ENCODE measurements around the gene KLHL8.
A peak's percentile ranks its signal among the peaks of the same experiment; 100 is the strongest.

KLHL8 gene

DNA sequence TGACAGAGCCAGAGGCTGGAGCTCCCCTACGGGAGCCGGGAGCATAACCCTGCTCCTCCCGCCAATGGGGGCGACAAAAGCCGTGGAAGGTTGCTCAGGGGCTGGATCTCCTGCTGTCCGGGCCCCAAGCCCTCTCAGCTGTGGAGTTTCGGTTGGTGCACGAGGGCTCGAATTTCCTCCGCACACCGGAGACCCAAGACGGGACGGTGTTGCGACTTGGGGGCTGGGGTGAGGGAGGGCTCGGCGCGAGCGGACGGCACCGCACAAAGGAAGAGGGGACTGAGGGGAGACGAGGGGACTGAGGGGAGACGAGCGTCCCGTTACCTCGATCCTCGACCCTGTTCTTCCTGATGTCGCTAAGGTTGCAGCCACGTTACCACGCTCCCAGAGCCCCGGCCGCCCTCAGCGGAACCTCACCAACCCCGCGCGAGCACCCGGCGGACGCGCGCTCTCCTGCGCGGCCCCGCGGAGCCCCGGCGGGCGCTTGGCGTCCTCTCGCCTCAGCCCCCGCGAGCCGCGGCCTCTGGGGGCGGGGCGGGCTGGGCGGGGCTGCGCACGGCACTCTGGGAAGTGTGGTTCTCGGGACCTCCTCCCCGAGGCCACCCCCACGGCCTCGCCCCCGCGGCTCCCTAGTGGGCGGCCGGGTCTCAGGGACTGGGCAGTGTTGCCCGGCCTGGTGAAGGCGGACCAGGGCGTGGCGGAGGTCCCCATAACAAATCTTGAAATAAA, at the start of gene KLHL8:
Gene KLHL8 (minus strand): TSS at position 525 of the 729 bp plus-strand sequence. CDS start 25,079 bp downstream, outside the sequence.
- DNase-seq = peak; percentile 30

DNA sequence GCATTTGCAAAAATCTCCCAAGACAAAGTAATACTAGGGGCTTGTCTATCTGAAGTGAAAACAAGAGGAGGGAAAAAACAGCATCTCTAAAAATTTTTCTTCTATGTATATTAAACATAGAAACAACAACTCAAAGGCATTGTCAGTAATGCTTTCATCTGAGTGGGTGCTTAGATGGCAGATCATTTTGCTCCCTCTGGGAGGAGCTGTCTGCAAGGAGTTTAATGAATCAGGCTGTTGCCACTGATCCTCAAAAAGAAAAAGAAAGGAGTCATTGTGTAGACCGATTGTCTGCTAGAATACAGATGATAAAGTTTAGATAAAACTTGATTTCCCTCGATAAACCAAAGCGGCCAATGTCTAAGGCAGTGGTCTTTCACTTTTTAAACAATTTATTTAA, 49.7 kb upstream of the KLHL8 start:
- DNase-seq = no peak

DNA sequence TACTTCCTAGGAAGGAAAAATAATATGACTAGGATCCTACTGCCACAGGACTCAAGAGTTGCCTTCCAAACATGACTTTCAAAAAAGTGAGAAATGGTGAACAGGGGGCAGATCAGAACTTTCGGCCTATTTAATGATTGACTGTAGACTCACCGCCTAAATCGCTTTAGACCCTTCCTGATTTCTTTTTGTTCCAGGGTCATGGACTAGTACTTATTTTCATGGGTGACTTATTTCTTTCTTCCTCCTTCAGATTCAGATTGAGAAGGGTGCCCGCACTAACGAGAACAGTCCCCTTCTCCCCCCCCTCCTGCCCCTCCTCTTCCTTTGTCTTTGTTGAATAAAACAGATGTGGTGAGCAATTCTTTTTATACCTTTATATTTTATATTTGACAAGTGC, 48.0 kb upstream of the KLHL8 start:
- DNase-seq = no peak

DNA sequence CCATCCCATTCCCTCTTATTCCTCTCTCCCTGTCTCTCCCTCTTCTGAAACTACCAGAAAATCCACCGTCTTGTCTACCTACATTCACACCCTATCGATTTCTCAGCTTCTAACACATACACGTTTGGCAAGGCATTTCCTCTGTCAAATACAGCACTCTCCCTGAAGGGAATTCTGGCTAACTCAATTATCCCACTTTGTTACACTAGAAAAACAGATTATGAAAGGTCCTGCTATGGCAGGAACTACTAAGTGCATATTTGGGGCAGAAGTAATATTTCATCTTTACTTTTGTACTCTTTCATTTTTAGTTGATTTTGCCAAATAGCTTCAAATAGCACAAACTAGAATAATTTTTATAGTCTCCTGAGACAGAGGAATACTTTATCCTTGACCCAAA, 46.6 kb upstream of the KLHL8 start:
- DNase-seq = no peak

DNA sequence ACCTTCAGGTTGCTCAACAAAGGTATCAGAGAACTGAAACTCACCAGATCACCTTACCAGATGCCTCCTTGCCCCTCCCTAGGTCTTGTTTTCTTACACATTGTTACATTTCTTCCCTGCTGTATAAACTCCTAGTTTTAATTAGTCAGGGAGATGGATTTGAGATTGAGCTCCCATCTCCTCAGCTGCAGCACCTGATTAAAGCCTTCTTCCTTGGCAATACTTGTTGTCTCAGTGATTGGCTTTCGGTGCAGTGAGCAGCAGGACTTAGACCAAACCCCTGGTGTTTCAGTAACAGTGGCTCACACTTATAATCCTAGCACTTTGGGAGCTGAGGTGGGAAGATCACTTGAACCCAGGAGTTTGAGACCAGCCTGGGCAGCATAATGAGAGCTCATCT, 42.5 kb upstream of the KLHL8 start:
- DNase-seq = no peak

DNA sequence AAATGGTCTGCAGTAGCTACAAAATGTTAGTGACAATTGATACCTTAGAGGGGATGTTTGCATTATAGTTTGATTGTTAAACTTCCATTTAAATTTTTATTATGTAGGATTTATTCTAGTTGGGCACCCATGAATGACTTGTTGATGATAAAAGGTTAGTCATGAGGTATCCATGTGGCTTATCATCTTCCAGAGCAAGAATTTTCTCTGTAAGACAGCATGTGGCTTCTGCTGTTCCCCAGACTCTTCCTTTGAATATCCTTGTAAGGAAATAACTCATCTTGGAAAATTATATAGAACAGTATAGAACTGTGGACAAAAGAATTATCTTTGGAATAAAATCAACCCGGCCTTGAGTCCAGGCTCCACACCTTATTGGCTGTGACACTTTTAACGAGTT, 40.1 kb upstream of the KLHL8 start:
- DNase-seq = no peak

DNA sequence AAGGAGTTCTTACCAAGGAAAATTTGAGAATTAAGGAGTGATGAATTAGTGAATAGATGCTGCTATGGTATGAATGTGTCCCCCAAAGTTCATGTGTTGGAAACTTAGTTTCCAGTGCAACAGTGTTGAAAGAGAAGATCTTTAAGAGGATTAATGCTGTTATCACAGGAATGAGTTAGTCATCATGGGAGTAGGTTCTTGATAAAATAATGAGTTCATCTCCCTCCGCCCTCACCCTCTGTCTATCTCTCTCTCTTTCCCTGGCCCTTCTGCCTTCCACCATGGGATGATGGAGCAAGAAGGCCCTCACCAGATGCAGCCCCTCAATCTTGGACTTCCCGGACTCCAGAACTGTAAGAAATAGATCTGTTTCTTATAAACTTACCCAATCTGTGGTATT, 38.3 kb upstream of the KLHL8 start:
- DNase-seq = no peak

DNA sequence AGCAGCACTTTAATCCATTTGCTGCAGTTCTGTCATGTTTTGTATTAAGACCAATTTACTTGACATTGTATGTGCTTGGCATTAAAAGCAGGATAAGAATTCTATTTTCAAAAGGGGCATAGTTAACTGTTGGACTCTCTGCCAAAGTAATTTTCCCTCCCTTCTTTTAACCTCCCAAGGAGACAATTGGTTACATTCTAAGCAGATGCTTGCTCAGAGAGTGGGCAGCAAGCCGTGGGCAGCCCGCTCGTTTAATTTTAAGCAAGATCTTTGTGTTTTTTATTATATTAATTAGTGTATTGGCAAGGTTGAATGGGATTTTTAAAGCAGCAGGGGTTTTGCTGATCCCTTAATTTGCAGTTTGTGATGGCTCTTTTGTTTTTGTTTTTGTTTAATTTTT, 37.1 kb upstream of the KLHL8 start:
- DNase-seq = no peak

DNA sequence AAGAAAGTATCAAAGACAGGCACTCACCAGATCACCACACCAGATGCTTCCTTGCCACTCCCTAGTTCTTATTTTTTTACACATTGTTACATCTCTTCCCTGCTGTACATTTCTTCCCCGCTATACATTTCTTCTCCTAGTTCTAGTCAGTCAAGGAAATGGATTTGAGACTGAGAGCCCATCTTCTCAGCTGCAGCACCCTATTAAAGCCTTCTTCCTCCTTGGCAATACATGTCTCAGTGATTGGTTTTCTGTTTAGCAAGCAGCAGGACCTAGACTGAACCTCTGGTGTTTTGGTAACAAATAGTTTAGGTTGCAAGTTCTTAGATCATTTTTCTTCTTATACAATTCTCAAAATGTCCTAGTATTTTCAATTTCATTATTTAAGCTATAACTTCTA, 35.3 kb upstream of the KLHL8 start:
- no peak for DNase-seq

DNA sequence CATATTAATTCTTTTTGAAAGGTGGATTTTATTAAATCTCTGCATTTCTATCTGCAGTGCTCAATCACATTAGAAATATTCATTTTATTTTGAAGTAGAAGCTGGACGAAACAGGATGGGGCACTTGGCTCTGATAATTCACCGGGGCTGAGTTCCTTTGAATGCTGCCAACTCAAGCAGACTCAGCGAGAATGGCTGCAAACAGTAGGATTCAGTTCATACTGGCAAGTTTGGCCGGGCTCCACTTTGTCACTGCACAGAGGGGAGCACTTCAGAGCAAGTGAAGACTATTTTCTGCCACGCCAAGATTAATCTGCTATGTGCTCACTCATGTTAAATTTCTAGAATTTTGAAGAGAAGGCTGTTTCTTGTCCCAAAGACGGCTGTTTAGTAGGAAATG, 30.7 kb upstream of the KLHL8 start:
- DNase-seq = no peak

DNA sequence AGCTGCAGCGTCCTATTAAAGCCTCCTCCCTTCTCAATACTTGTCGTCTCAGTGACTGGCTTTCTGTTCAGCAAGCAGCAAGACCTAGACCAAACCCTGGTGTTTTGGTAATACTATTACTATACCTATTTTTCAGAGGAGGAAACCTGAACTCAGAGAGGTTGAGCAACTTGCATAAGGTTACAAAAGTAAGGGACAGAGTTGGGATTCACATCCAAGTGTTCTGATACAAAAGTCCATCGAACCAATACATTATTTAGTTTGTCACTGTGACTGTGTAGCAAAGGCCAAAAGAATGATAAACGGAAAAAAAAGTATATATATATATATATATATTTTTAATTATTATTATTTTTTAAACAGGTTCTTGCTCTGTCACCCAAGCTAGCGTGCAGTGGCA, 29.9 kb upstream of the KLHL8 start:
- DNase-seq = no peak

DNA sequence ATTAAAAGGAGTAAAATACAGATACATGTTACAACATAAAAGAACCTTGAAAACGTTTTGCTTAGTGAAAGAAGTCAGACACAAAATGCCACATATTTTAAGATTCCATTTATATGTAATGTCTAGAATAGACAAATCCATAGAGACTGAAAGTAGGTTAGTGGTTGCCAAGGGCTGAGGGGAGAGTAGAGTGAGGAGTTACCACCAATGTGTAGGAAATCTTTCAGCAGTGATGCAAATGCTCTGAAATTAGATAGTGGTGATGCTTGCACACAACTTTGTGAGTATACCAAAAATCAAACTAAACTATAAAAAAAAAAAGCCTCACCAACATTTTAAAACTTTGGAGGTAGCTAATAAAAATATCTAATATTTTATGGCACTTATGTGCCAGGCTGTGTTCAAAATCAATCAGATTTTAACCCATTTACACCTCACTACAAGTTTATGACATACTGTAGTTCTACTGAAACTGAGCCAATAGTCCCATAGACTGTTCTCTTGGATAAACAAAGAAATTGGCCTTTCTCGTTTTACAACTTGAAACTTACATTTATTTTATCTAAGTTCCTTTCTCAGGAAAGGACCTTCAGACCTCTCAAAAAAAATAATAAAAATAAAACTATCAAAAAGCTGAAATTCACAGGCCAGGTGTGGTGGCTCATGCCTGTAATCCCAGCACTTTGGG, 29.1 kb upstream of the KLHL8 start:
- no peak for DNase-seq

DNA sequence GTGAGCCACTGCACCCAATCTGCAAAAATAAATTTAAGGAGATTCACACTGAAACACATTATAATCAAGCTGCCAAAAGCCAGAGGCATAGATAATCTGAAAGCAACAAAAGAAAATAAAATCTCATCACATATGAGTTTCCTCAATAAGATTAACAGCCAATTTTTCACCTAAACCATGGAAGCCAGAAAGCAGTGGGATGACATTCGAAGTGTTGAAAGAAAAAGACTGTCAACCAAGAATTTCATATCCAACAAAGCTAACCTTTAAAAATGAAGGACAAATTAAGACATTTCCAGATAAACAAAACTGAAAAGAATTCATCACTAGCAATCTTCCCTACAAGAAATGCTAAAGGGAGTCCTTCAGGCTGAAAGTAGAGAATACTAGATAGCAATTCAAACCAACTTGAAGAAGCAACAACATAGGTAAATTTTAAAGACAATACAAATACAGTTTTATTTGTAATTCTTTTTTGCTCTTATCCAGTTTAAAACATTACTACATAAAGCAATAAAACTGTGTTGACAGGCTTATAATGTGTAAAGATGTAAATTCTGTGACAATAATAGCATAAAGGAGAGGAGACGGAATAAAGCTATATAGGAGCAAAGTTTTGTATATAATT, 23.1 kb upstream of the KLHL8 start:
- no peak for DNase-seq

DNA sequence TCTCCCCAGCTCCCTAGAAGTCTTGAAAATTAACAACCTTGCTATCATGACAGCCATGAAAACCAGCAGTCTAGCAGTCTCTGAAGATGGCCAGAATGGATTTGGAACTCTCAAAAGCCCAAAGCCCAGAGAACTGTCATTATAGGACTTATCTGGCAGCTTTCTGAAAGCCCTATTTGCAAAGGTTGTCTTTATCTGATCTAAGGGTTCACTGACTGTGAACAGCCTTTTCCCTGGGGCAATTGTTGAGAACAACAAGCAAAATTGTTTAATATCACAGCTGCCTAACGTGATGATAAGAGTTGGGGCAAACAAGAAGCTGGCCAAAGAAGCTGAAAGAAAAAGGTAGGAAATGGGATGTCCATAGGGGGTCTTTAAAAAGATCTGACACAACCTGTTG, 20.9 kb upstream of the KLHL8 start:
- DNase-seq = no peak

DNA sequence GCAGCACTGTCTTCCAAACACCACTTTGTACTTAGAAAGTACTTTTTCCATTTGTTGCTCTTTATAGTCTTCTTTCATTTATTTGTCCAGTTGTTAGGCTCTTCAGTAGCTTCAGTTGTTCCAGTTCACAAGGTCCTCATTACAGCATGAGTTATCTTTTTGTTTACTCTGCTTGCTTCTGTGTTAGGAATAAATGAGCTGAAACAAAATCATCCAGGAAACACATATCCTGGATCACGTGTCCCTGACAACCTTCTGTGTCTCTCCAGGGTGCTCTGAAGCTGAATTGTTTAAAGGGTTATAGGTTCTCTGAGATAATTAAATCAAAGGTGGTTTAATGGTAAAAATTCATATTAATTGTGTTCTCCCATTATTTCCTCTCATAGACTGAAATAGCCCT, 19.9 kb upstream of the KLHL8 start:
- DNase-seq = peak; percentile 59

DNA sequence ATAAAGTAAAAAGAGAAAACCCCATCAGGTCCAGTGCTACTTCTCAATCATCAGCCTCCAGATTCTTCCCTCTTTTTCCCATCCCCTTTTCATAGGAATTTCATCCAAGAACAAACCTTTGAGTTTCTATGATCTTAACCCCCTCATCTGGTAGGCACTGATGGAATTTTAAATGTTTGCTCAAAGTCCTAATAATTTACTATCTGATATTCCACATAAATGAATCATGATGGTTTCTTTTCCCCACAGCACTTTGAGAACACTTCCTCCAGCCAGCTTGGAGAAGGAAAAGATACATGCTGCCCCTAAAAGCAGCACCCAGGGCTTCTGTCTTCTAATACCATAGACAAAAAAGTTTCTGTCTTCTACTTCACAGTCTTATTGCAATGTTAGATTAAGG, 19.4 kb upstream of the KLHL8 start:
- no peak for DNase-seq

DNA sequence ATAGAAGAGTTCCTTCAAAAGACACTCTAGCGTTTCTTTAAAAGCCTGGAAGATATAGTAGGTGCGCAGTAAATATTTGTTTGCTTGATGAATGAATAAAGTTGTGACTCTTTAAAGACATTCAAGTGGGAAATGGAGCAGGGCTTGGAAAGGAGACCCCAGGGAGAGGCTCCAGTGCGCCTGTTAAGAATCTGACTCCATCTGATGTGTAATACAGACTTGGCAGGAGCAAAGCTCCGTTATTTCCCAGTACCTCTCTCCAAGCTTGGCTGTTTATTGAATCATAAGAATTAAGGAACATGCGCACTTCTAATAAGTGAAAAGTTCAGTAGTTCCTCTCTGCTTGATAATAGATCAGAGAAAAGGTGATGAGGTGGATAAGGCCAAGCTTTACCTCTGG, 18.8 kb upstream of the KLHL8 start:
- DNase-seq = no peak

DNA sequence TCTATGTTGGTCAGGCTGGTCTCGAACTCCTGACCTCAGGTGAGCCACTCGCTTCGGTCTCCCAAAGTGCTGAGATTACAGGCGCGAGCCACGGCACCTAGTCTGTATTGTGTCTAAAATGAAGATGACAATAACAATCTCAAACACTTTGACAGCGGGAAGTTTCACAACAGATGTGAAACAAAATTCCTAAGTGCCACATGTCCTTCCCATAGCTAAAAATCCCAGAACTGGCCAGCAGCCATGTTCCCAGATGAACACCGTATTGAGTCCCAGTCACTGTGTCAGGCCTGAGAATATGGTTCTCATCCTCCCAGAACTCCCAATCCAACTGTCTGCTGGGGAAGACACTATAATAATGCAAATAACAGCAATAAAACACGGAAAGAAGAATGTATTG, 16.4 kb upstream of the KLHL8 start:
- DNase-seq = no peak

DNA sequence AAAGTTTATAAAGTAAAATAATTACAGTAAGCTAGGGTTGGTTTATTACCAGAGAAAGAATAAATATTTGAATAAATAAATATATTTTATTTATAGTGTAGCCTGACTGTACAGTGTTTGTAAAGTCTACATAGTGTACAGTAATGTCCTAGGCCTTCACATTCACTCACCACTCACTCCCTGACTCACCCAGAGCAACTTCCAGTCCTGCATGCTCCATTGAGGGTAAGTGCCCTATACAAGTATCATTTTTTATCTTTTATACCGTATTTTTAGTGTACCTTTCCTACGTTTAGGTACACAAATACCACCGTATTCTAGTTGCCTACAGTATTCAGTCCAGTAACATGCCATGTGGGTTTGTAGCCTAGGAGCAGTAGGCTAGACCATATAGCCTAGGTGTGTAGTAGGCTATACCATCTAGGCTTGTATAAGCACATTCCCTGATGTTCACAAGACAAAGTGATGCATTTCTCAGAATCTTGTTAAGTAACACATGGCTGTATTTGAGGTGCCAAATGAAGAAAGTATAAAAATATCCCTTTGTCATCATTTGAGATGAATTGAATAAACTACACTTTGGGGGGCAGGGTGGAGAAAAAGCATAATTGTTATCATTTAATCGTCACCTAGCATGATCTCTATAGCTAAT, 14.7 kb upstream of the KLHL8 start:
- no peak for DNase-seq

DNA sequence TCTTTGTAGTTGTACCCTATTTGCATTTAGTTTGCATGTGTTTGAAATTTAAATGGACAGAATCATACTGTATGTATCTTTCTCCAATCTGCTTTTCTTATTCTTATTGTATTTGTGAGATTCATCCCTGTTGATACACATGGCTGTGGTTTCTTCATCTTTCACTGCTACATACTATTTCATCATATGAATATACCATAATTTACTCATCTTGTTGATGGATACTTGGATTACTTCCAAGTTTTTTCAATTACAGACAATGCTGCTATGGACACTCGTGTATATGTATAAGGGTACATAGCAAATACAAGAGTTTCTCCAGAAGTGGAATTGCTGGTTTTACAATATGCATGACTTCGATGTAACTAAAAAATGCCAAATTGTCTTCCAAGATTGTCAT, 11.8 kb upstream of the KLHL8 start:
- DNase-seq = no peak

DNA sequence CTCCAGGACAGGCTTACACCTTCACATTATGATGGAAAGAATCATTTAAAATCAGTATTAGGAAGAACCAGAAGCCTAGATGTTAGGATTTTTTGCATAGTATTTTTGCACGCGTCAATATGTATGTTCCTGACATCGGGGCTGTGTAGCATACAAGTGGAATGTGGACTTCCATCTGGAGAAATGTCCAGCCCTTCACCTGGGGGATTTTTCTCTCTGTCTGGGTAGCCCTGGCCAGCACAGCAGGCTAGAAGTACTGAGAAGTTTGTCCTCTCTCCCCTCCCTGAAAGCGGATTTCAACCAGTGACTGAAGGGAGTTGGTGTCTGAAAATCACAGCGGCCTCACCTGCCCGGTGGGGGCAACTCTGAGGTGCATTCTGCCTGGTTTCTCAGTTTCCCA, 10.4 kb upstream of the KLHL8 start:
- no peak for DNase-seq

DNA sequence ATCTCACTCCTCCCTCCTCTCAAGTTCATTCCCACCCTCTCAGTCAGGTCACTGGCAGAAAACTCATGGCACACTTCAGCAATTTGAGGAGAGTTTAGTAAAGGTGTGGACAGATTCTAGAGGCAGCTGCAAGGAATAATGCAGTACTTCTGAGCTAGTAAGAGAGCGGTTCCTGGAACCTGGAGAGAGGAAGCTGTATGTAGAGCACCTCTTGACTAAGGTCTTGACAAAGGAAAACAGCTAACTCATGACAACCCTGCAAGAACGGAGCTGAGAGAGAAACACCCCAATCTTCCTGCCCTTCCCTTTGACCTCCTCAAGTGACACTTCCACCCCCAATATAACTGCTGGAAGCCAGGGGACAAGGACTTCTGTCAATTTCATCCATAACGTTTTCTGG, 9.6 kb upstream of the KLHL8 start:
- DNase-seq = no peak

DNA sequence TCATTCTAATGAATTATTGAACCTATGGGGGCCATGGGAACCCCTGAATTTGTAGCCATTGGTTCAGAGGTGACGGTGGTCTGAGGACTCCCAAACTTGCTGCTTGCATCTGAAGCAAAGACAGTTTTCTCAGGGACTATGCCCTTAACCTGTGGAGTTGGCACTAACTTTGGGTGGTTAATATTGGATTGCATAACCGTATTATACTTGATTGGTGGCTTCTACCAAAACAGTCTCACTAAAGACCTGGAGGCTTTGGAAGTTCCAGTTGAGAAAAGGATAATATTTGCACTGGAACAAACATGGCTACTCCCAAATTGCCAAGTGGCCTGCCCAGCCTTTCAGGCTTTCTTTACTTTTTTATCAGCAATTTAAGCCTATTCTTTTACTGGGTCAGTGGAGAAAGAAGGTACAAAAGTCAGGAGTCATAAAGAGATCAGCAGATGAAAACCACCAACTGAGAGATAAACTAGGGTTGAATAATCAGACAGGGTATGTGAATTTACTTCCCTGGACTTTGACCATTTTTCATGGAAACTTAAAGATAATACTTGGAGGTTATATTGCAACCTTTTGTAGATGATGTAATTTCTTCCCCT, 7.9 kb upstream of the KLHL8 start:
- no peak for DNase-seq

DNA sequence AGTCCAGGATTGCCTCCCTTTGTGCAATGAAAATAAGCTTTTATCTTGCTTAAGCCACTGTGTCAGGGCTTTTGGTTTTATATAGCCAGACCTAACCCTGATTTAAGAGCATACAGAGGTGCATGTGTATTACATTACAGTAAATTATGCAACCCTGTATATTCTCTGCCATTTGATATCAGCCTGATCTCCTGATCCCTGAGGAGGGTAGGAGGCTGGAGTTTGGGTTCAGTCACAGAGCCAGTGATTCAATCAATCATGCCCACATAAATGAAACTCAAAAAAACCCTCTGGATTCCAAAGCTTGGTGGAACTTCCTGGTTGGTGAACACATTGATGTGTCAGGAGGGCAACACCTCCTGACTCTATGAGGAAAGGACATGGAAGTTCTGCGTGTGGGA, 7.3 kb upstream of the KLHL8 start:
- DNase-seq = no peak
